OCI-LY1 (cell line): ENCODE measurements around the gene MINDY3.

Source experiments
- H2AFZ ChIP-seq: fragments of 200-600 bp; sonication (generic), shearing (Covaris generic); 2 replicates; pipeline ENCODE4 v1.6.0; 2014; ENCODE audit warnings: antibody characterized with exemption, mild to moderate bottlenecking, low read length
- H3F3A ChIP-seq: fragments of 200-600 bp; sonication (generic), shearing (Covaris generic); 2 replicates; pipeline ENCODE4 v1.6.0; 2014; ENCODE audit warnings: mild to moderate bottlenecking, antibody characterized with exemption, low read length, moderate library complexity; ENCODE audit not compliant: insufficient read depth
- H3K27ac ChIP-seq: fragments of 200-600 bp; sonication (generic); 2 replicates; pipeline ENCODE4 v1.5.1; 2014; ENCODE audit warnings: low read length, mixed run types, mild to moderate bottlenecking, low read depth; ENCODE audit not compliant: poor library complexity, severe bottlenecking
- H3K27me3 ChIP-seq: fragments of 200-600 bp; sonication (generic); 2 replicates; pipeline ENCODE4 v1.6.0; 2014; ENCODE audit warnings: antibody characterized with exemption, mild to moderate bottlenecking, low read length, moderate library complexity; ENCODE audit not compliant: insufficient read depth
- H3K36me3 ChIP-seq: fragments of 200-600 bp; sonication (generic); 2 replicates; pipeline ENCODE4 v1.6.1; 2014; ENCODE audit warnings: mild to moderate bottlenecking, antibody characterized with exemption, low read length, moderate library complexity, mixed read lengths; ENCODE audit not compliant: insufficient read depth
- H3K4me1 ChIP-seq: fragments of 200-600 bp; sonication (generic); 2 replicates; pipeline ENCODE4 v1.5.1; 2014; ENCODE audit warnings: mild to moderate bottlenecking, low read length, moderate library complexity; ENCODE audit not compliant: insufficient read depth, severe bottlenecking
- H3K4me2 ChIP-seq: fragments of 200-600 bp; sonication (generic), shearing (Covaris generic); 2 replicates; pipeline ENCODE4 v1.6.1; 2014; ENCODE audit warnings: low read length
- H3K4me3 ChIP-seq: fragments of 200-600 bp; sonication (generic); 2 replicates; pipeline ENCODE4 v1.5.1; 2014; ENCODE audit warnings: low read length, low read depth, mild to moderate bottlenecking, mixed read lengths; ENCODE audit not compliant: poor library complexity, severe bottlenecking
- H3K79me2 ChIP-seq: fragments of 200-600 bp; shearing (Covaris generic); 2 replicates; pipeline ENCODE4 v1.6.1; 2016; ENCODE audit warnings: mixed run types, low read length, mixed read lengths; ENCODE audit not compliant: insufficient read depth
- H3K9ac ChIP-seq: fragments of 200-600 bp; sonication (generic), shearing (Covaris generic); 2 replicates; pipeline ENCODE4 v1.6.1; 2014; ENCODE audit warnings: mild to moderate bottlenecking, low read length, mixed read lengths
- H3K9me2 ChIP-seq: fragments of 200-600 bp; sonication (generic), shearing (Covaris generic); 2 replicates; pipeline ENCODE4 v1.6.1; 2014; ENCODE audit warnings: low read depth, mild to moderate bottlenecking, low read length, mixed read lengths
- H3K9me3 ChIP-seq: fragments of 200-600 bp; shearing (Covaris generic); 2 replicates; pipeline ENCODE4 v1.6.1; 2014; ENCODE audit warnings: low read length, mixed read lengths
- H4K20me1 ChIP-seq: fragments of 200-600 bp; sonication (generic), shearing (Covaris generic); 2 replicates; pipeline ENCODE4 v1.6.0; 2016; ENCODE audit warnings: mild to moderate bottlenecking, low read length; ENCODE audit not compliant: insufficient read depth
- EZH2 ChIP-seq: fragments of 200-600 bp; sonication (generic), shearing (Covaris generic); IDR thresholded peaks from 2 replicates; pipeline ENCODE4 v1.8.0; 2017; ENCODE audit warnings: borderline replicate concordance, mixed run types, mild to moderate bottlenecking, antibody characterized with exemption, low read length, moderate library complexity, mixed read lengths
- TF ChIP-seq, protein P1 (sequence below): fragments of 200-600 bp; sonication (generic), shearing (Covaris generic); IDR thresholded peaks from 2 replicates; pipeline ENCODE4 v1.5.1; 2017; ENCODE audit warnings: mild to moderate bottlenecking, antibody characterized with exemption, low read length, moderate library complexity, mixed read lengths

The MINDY3 gene

DNA sequence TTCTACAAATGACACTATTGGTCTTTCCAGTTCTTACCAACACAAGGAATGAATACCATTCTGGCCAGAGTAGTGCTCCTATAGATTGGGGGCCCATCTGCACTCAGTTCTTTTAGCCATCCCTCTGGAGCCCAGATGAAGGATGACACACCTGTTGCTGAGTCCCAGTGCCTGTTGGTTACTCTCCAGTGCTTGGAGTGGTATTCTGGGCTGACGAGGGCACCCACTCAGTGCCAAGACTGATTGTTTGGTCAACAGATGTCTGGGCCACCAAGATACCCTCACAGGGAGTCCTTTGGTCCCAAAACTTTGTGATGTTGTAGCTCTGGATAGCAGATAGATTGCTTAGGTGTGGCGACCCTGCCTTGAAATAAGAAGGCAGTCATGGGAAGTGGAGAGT is 116.9 kb downstream of the MINDY3 start:
- Histone ChIP-seq H3K36me3 (no peaks in the 10 kb centered on the region), H3K4me2 (no peak overlapping the region), H3K4me3 (no peak overlapping the region), H4K20me1 (no peaks in the 10 kb centered on the region), H3K9me2 (no peaks in the 10 kb centered on the region), H2AFZ (no peak overlapping the region), H3K9me3 (no peaks in the 10 kb centered on the region), H3K27ac (no peak overlapping the region), H3K27me3 (no peaks in the 10 kb centered on the region; the same call in 1 of the 2 replicates), H3K4me1 (no peaks in the 10 kb centered on the region), H3F3A (no peaks in the 10 kb centered on the region), H3K9ac (no peak overlapping the region), H3K79me2 (no peaks in the 10 kb centered on the region)
- no peak for TF ChIP-seq EZH2
- TF ChIP-seq, protein P1, sequence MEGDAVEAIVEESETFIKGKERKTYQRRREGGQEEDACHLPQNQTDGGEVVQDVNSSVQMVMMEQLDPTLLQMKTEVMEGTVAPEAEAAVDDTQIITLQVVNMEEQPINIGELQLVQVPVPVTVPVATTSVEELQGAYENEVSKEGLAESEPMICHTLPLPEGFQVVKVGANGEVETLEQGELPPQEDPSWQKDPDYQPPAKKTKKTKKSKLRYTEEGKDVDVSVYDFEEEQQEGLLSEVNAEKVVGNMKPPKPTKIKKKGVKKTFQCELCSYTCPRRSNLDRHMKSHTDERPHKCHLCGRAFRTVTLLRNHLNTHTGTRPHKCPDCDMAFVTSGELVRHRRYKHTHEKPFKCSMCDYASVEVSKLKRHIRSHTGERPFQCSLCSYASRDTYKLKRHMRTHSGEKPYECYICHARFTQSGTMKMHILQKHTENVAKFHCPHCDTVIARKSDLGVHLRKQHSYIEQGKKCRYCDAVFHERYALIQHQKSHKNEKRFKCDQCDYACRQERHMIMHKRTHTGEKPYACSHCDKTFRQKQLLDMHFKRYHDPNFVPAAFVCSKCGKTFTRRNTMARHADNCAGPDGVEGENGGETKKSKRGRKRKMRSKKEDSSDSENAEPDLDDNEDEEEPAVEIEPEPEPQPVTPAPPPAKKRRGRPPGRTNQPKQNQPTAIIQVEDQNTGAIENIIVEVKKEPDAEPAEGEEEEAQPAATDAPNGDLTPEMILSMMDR = no peak

DNA sequence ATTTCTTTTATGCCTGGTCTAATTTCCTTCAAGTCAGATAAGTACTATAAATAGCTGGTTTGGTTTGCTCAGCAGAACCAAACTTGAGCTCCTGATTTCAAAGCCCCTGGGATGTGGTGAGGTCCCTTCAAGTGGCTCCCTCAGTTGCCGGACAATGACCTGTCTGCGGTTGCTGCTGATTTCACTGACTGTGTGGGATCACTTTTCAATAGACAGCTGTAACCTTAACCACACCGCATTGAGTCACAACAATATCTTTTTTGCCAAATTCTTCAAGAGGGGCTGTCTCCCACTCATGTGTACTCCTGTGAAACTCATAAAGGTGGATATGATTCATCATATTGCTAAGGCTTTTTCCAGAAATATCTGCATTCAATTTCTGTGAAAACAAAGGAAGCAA is 117.5 kb downstream of the MINDY3 start:
- no peak overlapping the region for H3K27ac ChIP-seq
- no peak overlapping the region for H3K4me3 ChIP-seq
- H3K4me2 ChIP-seq = no peak overlapping the region
- H3K27me3 ChIP-seq = no peaks in the 10 kb centered on the region; the same call in 1 of the 2 replicates
- no peak overlapping the region for H2AFZ ChIP-seq
- H3K9me2 ChIP-seq = no peaks in the 10 kb centered on the region
- no peaks in the 10 kb centered on the region for H3K4me1 ChIP-seq
- no peaks in the 10 kb centered on the region for H3K79me2 ChIP-seq
- no peaks in the 10 kb centered on the region for H3K9me3 ChIP-seq
- no peaks in the 10 kb centered on the region for H3K36me3 ChIP-seq
- no peak overlapping the region for H3K9ac ChIP-seq
- TF ChIP-seq, protein P1 = no peak
- no peak for TF ChIP-seq EZH2
- no peaks in the 10 kb centered on the region for H3F3A ChIP-seq
- no peaks in the 10 kb centered on the region for H4K20me1 ChIP-seq

DNA sequence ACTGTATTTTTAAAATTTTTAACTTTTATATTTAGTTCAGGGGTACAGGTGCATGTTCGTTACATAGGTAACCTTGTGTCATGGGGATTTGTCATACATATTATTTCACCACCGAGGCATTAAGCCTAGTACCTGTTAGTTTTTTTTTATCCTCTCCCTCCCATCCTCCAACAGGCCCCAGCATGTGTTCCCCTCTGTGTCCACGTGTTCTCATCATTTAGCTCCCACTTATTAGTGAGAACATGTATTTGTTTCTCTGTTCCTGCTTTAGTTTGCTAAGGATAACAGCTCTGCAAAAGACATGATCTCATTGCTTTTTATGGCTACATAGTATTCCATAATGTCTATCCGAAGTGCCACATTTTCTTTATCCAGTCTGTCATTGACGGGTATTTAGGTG is 118.2 kb downstream of the MINDY3 start:
- TF ChIP-seq, protein P1 = no peak
- no peak for TF ChIP-seq EZH2
- no peak overlapping the region for H2AFZ ChIP-seq
- H3K9me2 ChIP-seq = no peaks in the 10 kb centered on the region
- no peaks in the 10 kb centered on the region; the same call in 1 of the 2 replicates for H3K27me3 ChIP-seq
- no peak overlapping the region for H3K4me2 ChIP-seq
- no peaks in the 10 kb centered on the region for H4K20me1 ChIP-seq
- no peaks in the 10 kb centered on the region for H3K79me2 ChIP-seq
- no peak overlapping the region for H3K27ac ChIP-seq
- H3K9me3 ChIP-seq = no peaks in the 10 kb centered on the region
- no peaks in the 10 kb centered on the region for H3K4me1 ChIP-seq
- H3K36me3 ChIP-seq = no peaks in the 10 kb centered on the region
- H3K4me3 ChIP-seq = no peak overlapping the region
- no peaks in the 10 kb centered on the region for H3F3A ChIP-seq
- H3K9ac ChIP-seq = no peak overlapping the region
